DOHH2 (cell line): ENCODE results near the gene RBM38.

Experiments
- H3F3A ChIP-seq: fragments of 200-600 bp; sonication (generic), shearing (Covaris generic); 2 replicates; pipeline ENCODE4 v1.6.0; 2016; ENCODE audit warnings: antibody characterized with exemption, mild to moderate bottlenecking; ENCODE audit not compliant: control insufficient read depth, insufficient read depth
- H3K27ac ChIP-seq: fragments of 200-600 bp; sonication (generic); 2 replicates; pipeline ENCODE4 v1.5.1; 2014; ENCODE audit warnings: low read depth, mild to moderate bottlenecking, low read length, moderate library complexity
- H3K27me3 ChIP-seq: fragments of 200-600 bp; sonication (generic); 2 replicates; pipeline ENCODE4 v1.6.1; 2014; ENCODE audit warnings: mild to moderate bottlenecking, low read length, mixed read lengths; ENCODE audit not compliant: control insufficient read depth
- H3K36me3 ChIP-seq: fragments of 200-600 bp; sonication (generic); 2 replicates; pipeline ENCODE4 v1.6.1; 2014; ENCODE audit warnings: mild to moderate bottlenecking, low read length, moderate library complexity, mixed read lengths; ENCODE audit not compliant: control insufficient read depth
- H3K4me1 ChIP-seq: fragments of 200-600 bp; sonication (generic); 2 replicates; pipeline ENCODE4 v1.6.1; 2014; ENCODE audit warnings: mild to moderate bottlenecking, low read length, mixed read lengths; ENCODE audit not compliant: control insufficient read depth
- H3K4me2 ChIP-seq: fragments of 200-600 bp; sonication (generic); 2 replicates; pipeline ENCODE4 v1.6.0; 2014; ENCODE audit warnings: mild to moderate bottlenecking, low read length, moderate library complexity
- H3K4me3 ChIP-seq: fragments of 200-600 bp; sonication (generic); 2 replicates; pipeline ENCODE4 v1.5.1; 2014; ENCODE audit warnings: mild to moderate bottlenecking, low read length, mixed read lengths
- H3K79me2 ChIP-seq: fragments of 200-600 bp; sonication (generic); 2 replicates; pipeline ENCODE4 v1.6.1; 2014; ENCODE audit warnings: mild to moderate bottlenecking, low read length, mixed read lengths; ENCODE audit not compliant: control insufficient read depth
- H3K9me2 ChIP-seq: fragments of 200-600 bp; sonication (generic); replicated peaks from 2 replicates; pipeline ENCODE4 v1.6.1; 2014; ENCODE audit warnings: mild to moderate bottlenecking, low read length, mixed read lengths; ENCODE audit not compliant: control insufficient read depth
- H3K9me3 ChIP-seq: fragments of 200-600 bp; sonication (generic); 2 replicates; pipeline ENCODE4 v1.6.1; 2014; ENCODE audit warnings: antibody characterized with exemption, low read length, mixed read lengths; ENCODE audit not compliant: control insufficient read depth, insufficient read depth
- H4K20me1 ChIP-seq: fragments of 200-600 bp; sonication (generic); 2 replicates; pipeline ENCODE4 v1.6.0; 2014; ENCODE audit warnings: low read depth, mild to moderate bottlenecking, antibody characterized with exemption, low read length, moderate library complexity; ENCODE audit not compliant: control insufficient read depth, insufficient read depth
- EZH2phosphoT487 ChIP-seq: fragments of 200-600 bp; sonication (generic); IDR thresholded peaks from 2 replicates; pipeline ENCODE4 v1.6.1; 2017; ENCODE audit warnings: borderline replicate concordance, mild to moderate bottlenecking, antibody characterized with exemption, low read length, moderate library complexity, mixed read lengths
- TF ChIP-seq, protein P1 (sequence below): fragments of 200-600 bp; sonication (generic); IDR thresholded peaks from one replicate; pipeline ENCODE4 v1.5.1; 2014; ENCODE audit warnings: antibody characterized with exemption, mild to moderate bottlenecking, low read depth, low read length; ENCODE audit not compliant: poor library complexity, severe bottlenecking

The RBM38 gene

DNA sequence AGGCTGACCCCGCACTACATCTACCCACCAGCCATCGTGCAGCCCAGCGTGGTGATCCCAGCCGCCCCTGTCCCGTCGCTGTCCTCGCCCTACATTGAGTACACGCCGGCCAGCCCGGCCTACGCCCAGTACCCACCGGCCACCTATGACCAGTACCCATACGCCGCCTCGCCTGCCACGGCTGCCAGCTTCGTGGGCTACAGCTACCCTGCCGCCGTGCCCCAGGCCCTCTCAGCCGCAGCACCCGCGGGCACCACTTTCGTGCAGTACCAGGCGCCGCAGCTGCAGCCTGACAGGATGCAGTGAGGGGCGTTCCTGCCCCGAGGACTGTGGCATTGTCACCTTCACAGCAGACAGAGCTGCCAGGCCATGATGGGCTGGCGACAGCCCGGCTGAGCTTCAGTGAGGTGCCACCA, 16.4 kb downstream of the RBM38 start:
- Histone ChIP-seq H3K4me1 (no peaks in the 10 kb centered on the region), H3K9me2 (no peaks in the 10 kb centered on the region), H3K36me3 (peaks cover 73% of the 10 kb centered on the region), H3K27ac (no peak overlapping the region), H3K9me3 (no peaks in the 10 kb centered on the region), H3F3A (peaks cover 22% of the 10 kb centered on the region), H3K4me3 (no peak overlapping the region), H3K27me3 (no peaks in the 10 kb centered on the region), H3K79me2 (peaks cover 34% of the 10 kb centered on the region), H3K4me2 (no peak overlapping the region), H4K20me1 (peaks cover 36% of the 10 kb centered on the region)
- TF ChIP-seq EZH2phosphoT487 = no peak
- TF ChIP-seq, protein P1, sequence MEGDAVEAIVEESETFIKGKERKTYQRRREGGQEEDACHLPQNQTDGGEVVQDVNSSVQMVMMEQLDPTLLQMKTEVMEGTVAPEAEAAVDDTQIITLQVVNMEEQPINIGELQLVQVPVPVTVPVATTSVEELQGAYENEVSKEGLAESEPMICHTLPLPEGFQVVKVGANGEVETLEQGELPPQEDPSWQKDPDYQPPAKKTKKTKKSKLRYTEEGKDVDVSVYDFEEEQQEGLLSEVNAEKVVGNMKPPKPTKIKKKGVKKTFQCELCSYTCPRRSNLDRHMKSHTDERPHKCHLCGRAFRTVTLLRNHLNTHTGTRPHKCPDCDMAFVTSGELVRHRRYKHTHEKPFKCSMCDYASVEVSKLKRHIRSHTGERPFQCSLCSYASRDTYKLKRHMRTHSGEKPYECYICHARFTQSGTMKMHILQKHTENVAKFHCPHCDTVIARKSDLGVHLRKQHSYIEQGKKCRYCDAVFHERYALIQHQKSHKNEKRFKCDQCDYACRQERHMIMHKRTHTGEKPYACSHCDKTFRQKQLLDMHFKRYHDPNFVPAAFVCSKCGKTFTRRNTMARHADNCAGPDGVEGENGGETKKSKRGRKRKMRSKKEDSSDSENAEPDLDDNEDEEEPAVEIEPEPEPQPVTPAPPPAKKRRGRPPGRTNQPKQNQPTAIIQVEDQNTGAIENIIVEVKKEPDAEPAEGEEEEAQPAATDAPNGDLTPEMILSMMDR = no peak

DNA sequence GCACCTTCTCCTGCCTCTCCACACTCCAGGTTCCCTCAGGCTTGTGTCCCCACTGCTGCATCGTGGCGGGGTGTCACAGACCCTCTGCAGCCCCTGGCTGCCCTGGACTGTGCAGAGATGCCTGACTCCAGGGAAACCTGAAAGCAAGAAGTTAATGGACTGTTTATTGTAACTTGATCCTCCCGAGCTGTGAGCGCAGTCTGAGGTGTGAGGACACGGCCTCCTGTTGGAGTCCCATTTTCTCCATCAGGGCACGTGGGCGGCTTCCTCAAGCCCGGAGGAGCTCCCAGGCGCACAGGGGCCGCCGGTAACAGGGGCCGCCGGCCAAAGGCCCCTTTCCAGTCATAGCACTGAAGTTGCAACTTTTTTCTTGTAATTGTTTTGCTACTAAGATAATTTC, 16.9 kb downstream of the RBM38 start:
- H3K27me3 ChIP-seq = no peaks in the 10 kb centered on the region
- no peaks in the 10 kb centered on the region for H3K4me1 ChIP-seq
- H3K9me2 ChIP-seq = no peaks in the 10 kb centered on the region
- H3K4me2 ChIP-seq = no peak overlapping the region
- H3K79me2 ChIP-seq = peaks cover 28% of the 10 kb centered on the region
- peaks cover 22% of the 10 kb centered on the region for H3F3A ChIP-seq
- peaks cover 68% of the 10 kb centered on the region for H3K36me3 ChIP-seq
- peaks cover 30% of the 10 kb centered on the region for H4K20me1 ChIP-seq
- H3K27ac ChIP-seq = no peak overlapping the region
- H3K9me3 ChIP-seq = no peaks in the 10 kb centered on the region
- TF ChIP-seq, protein P1 = no peak
- TF ChIP-seq EZH2phosphoT487 = no peak
- no peak overlapping the region for H3K4me3 ChIP-seq

DNA sequence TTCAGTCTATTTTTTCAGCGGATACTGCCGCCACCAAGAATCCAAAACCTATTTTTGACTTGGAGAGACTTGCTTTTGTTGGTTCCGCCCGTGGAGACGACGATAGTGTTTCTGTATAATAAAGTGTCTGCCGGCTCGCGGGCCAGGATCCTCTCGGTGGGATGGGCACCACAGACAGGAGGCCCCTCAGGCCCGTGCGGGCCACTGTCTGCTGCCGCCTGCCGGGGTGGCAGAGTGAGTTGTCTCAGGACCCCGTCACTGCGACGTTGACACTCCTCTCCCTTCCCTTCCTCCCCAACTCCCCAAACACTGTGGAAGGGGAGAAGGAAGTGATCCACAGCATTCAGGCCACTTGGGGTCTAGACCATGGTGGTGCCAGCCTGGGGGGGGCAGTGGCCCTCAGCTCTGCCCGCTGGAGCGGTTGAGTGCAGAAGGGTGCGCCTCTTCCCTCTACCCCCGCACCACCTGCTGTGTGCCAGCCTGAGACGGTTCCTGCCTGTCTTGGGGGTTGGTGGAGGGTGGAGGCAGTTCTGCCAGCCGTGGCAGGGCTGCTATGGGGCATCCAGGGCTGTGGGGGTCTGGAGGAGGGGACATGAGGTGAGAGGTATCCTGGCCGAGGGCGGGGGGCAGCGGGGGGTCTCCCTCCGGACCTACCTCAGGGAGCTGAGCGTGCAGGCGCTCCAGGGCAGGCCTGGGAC, 17.5 kb downstream of the RBM38 start:
- H3K9me2 ChIP-seq = no peaks in the 10 kb centered on the region
- peaks cover 62% of the 10 kb centered on the region for H3K36me3 ChIP-seq
- H3F3A ChIP-seq = peaks cover 22% of the 10 kb centered on the region
- H3K4me1 ChIP-seq = no peaks in the 10 kb centered on the region
- peaks cover 23% of the 10 kb centered on the region for H3K79me2 ChIP-seq
- peaks cover 28% of the 10 kb centered on the region for H4K20me1 ChIP-seq
- no peak overlapping the region for H3K27ac ChIP-seq
- no peak for TF ChIP-seq EZH2phosphoT487
- TF ChIP-seq, protein P1 = no peak
- no peak overlapping the region for H3K4me3 ChIP-seq
- H3K27me3 ChIP-seq = no peaks in the 10 kb centered on the region
- no peaks in the 10 kb centered on the region for H3K9me3 ChIP-seq
- no peak overlapping the region for H3K4me2 ChIP-seq
